ENCODE results near the gene FOXP2. TPM values are rescaled to one million over a fixed set of nuclear protein-coding genes. Genes with fewer than 3 reads are reported as not detected.

Gene FOXP2
- total RNA-seq, 3 donors from 2014 or later, result not detected

GRCh38 chr7:114628362-114628761, 213.7 kb downstream of the FOXP2 start:
- DNase-seq (no peak), ATAC-seq (no peak)
- Mint-ChIP-seq H3K36me3 (ENCODE audit: insufficient read depth) (no peaks in the 10 kb centered on the region), H3K9me3 (no peaks in the 10 kb centered on the region), H3K27me3 (ENCODE audit: low read depth) (peaks cover 2% of the 10 kb centered on the region), H3K4me1 (ENCODE audit: low read depth) (no peaks in the 10 kb centered on the region), H3K4me3 (no peak overlapping the region)

GRCh38 chr7:114629762-114630161, 215.1 kb downstream of the FOXP2 start:
- peaks cover 2% of the 10 kb centered on the region for H3K27me3 Mint-ChIP-seq (ENCODE audit: low read depth)

GRCh38 chr7:114630201-114630990, 215.8 kb downstream of the FOXP2 start:
- H3K27me3 Mint-ChIP-seq (ENCODE audit: low read depth), result peaks cover 2% of the 10 kb centered on the region
- no peaks in the 10 kb centered on the region for H3K9me3 Mint-ChIP-seq
- H3K4me3 Mint-ChIP-seq, result no peak overlapping the region
- no peaks in the 10 kb centered on the region for H3K4me1 Mint-ChIP-seq (ENCODE audit: low read depth)
- no peak for ATAC-seq
- DNase-seq, result no peak
- H3K36me3 Mint-ChIP-seq (ENCODE audit: insufficient read depth), result no peaks in the 10 kb centered on the region

More at GRCh38 chr7:114629762-114630161, 215.1 kb downstream of the FOXP2 start:
- Mint-ChIP-seq H3K4me3 (no peak overlapping the region), H3K9me3 (no peaks in the 10 kb centered on the region), H3K4me1 (ENCODE audit: low read depth) (no peaks in the 10 kb centered on the region), H3K36me3 (ENCODE audit: insufficient read depth) (no peaks in the 10 kb centered on the region)
- ATAC-seq (no peak), DNase-seq (no peak)

- DNase-seq, result no peak
- no peak for ATAC-seq
- H3K4me1 Mint-ChIP-seq (ENCODE audit: low read depth), result no peaks in the 10 kb centered on the region
- H3K4me3 Mint-ChIP-seq, result no peak overlapping the region
- H3K9me3 Mint-ChIP-seq, result no peaks in the 10 kb centered on the region
- no peaks in the 10 kb centered on the region for H3K36me3 Mint-ChIP-seq (ENCODE audit: insufficient read depth)
- peaks cover 2% of the 10 kb centered on the region for H3K27me3 Mint-ChIP-seq (ENCODE audit: low read depth)
These were observed 216.7 kb downstream of the FOXP2 start for GRCh38 chr7:114631249-114631822.

- no peak overlapping the region for H3K4me3 Mint-ChIP-seq
- no peaks in the 10 kb centered on the region for H3K4me1 Mint-ChIP-seq (ENCODE audit: low read depth)
- no peak for ATAC-seq
- H3K27me3 Mint-ChIP-seq (ENCODE audit: low read depth), result no peaks in the 10 kb centered on the region
- H3K36me3 Mint-ChIP-seq (ENCODE audit: insufficient read depth), result no peaks in the 10 kb centered on the region
- H3K9me3 Mint-ChIP-seq, result no peaks in the 10 kb centered on the region
- no peak for DNase-seq
These were observed 224.8 kb downstream of the FOXP2 start for GRCh38 chr7:114639451-114639850.

- H3K9me3 Mint-ChIP-seq, result no peaks in the 10 kb centered on the region
- no peak overlapping the region for H3K4me3 Mint-ChIP-seq
- no peak for DNase-seq
- no peaks in the 10 kb centered on the region for H3K27me3 Mint-ChIP-seq (ENCODE audit: low read depth)
- no peaks in the 10 kb centered on the region for H3K36me3 Mint-ChIP-seq (ENCODE audit: insufficient read depth)
- H3K4me1 Mint-ChIP-seq (ENCODE audit: low read depth), result no peaks in the 10 kb centered on the region
- no peak for ATAC-seq
These were observed 229.8 kb downstream of the FOXP2 start for GRCh38 chr7:114644455-114644854.

- H3K4me3 Mint-ChIP-seq, result no peak overlapping the region
- DNase-seq (no peak), ATAC-seq (no peak)
- H3K4me1 Mint-ChIP-seq (ENCODE audit: low read depth), result no peaks in the 10 kb centered on the region
- no peaks in the 10 kb centered on the region for H3K36me3 Mint-ChIP-seq (ENCODE audit: insufficient read depth)
- no peaks in the 10 kb centered on the region for H3K9me3 Mint-ChIP-seq
- H3K27me3 Mint-ChIP-seq (ENCODE audit: low read depth), result no peaks in the 10 kb centered on the region
These were observed 230.8 kb downstream of the FOXP2 start for GRCh38 chr7:114645451-114645850.

GRCh38 chr7:114647518-114647917, 232.9 kb downstream of the FOXP2 start:
- H3K9me3 Mint-ChIP-seq, result no peaks in the 10 kb centered on the region
- H3K27me3 Mint-ChIP-seq (ENCODE audit: low read depth), result no peaks in the 10 kb centered on the region
- no peak for DNase-seq
- no peaks in the 10 kb centered on the region for H3K4me1 Mint-ChIP-seq (ENCODE audit: low read depth)
- no peak for ATAC-seq
- no peak overlapping the region for H3K4me3 Mint-ChIP-seq
- no peaks in the 10 kb centered on the region for H3K36me3 Mint-ChIP-seq (ENCODE audit: insufficient read depth)

GRCh38 chr7:114648117-114648516, 233.5 kb downstream of the FOXP2 start:
- no peaks in the 10 kb centered on the region for H3K9me3 Mint-ChIP-seq
- no peaks in the 10 kb centered on the region for H3K27me3 Mint-ChIP-seq (ENCODE audit: low read depth)
- no peaks in the 10 kb centered on the region for H3K4me1 Mint-ChIP-seq (ENCODE audit: low read depth)
- no peak overlapping the region for H3K4me3 Mint-ChIP-seq
- no peaks in the 10 kb centered on the region for H3K36me3 Mint-ChIP-seq (ENCODE audit: insufficient read depth)
- DNase-seq (no peak), ATAC-seq (no peak)

- no peaks in the 10 kb centered on the region for H3K9me3 Mint-ChIP-seq
- no peak for DNase-seq
- no peaks in the 10 kb centered on the region for H3K36me3 Mint-ChIP-seq (ENCODE audit: insufficient read depth)
- H3K4me3 Mint-ChIP-seq, result no peak overlapping the region
- no peaks in the 10 kb centered on the region for H3K27me3 Mint-ChIP-seq (ENCODE audit: low read depth)
- H3K4me1 Mint-ChIP-seq (ENCODE audit: low read depth), result no peaks in the 10 kb centered on the region
- ATAC-seq, result no peak
These were observed 234.1 kb downstream of the FOXP2 start for GRCh38 chr7:114648680-114649079.

- no peaks in the 10 kb centered on the region for H3K36me3 Mint-ChIP-seq (ENCODE audit: insufficient read depth)
- ATAC-seq (no peak), DNase-seq (no peak)
- no peaks in the 10 kb centered on the region for H3K9me3 Mint-ChIP-seq
- H3K4me1 Mint-ChIP-seq (ENCODE audit: low read depth), result no peaks in the 10 kb centered on the region
- H3K4me3 Mint-ChIP-seq, result no peak overlapping the region
- no peaks in the 10 kb centered on the region for H3K27me3 Mint-ChIP-seq (ENCODE audit: low read depth)
These were observed 235.1 kb downstream of the FOXP2 start for GRCh38 chr7:114649689-114650088.

GRCh38 chr7:114650491-114650890, 235.9 kb downstream of the FOXP2 start:
- DNase-seq (no peak), ATAC-seq (no peak)
- H3K27me3 Mint-ChIP-seq (ENCODE audit: low read depth), result no peaks in the 10 kb centered on the region
- H3K4me1 Mint-ChIP-seq (ENCODE audit: low read depth), result no peaks in the 10 kb centered on the region
- H3K4me3 Mint-ChIP-seq, result no peak overlapping the region
- H3K9me3 Mint-ChIP-seq, result no peaks in the 10 kb centered on the region
- no peaks in the 10 kb centered on the region for H3K36me3 Mint-ChIP-seq (ENCODE audit: insufficient read depth)

GRCh38 chr7:114652041-114652440, 237.4 kb downstream of the FOXP2 start:
- Mint-ChIP-seq H3K4me3 (no peak overlapping the region), H3K4me1 (ENCODE audit: low read depth) (no peaks in the 10 kb centered on the region), H3K9me3 (no peaks in the 10 kb centered on the region), H3K27me3 (ENCODE audit: low read depth) (no peaks in the 10 kb centered on the region), H3K36me3 (ENCODE audit: insufficient read depth) (no peaks in the 10 kb centered on the region)
- no peak for ATAC-seq
- DNase-seq, result no peak

- Mint-ChIP-seq H3K36me3 (ENCODE audit: insufficient read depth) (no peaks in the 10 kb centered on the region), H3K27me3 (ENCODE audit: low read depth) (no peaks in the 10 kb centered on the region), H3K9me3 (no peaks in the 10 kb centered on the region), H3K4me1 (ENCODE audit: low read depth) (no peaks in the 10 kb centered on the region), H3K4me3 (no peak overlapping the region)
- DNase-seq, result no peak
- no peak for ATAC-seq
These were observed 238.9 kb downstream of the FOXP2 start for GRCh38 chr7:114653364-114654088.

- H3K9me3 Mint-ChIP-seq, result no peaks in the 10 kb centered on the region
- no peak for ATAC-seq
- no peaks in the 10 kb centered on the region for H3K36me3 Mint-ChIP-seq (ENCODE audit: insufficient read depth)
These were observed 241.9 kb downstream of the FOXP2 start for GRCh38 chr7:114656466-114656865.

More at GRCh38 chr7:114656466-114656865, 241.9 kb downstream of the FOXP2 start:
- Mint-ChIP-seq H3K4me1 (ENCODE audit: low read depth) (no peaks in the 10 kb centered on the region), H3K4me3 (no peak overlapping the region), H3K27me3 (ENCODE audit: low read depth) (no peaks in the 10 kb centered on the region)
- DNase-seq, result no peak
